ENCODE results near the gene SND1.

DNA sequence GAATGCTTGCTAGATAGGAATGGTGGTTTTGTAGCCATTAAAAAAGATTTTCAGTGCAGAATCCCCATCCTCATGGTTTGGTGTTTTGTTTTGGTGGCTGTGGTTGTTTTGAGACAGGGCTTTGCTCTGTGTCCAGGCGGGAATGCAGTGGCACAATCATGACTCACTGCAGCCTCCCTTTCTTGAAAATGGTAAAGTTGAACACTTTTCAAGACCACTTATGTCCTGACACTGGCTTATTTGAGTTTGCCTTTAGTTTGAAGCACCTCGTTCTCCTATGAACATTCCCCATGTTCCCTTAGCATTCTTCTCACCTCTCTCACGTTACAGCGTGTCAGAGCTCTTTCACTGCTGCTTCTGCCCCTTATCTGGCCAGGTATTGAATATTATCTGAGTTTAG, 239.2 kb downstream of the SND1 start:
- TF ChIP-seq, protein P1, sequence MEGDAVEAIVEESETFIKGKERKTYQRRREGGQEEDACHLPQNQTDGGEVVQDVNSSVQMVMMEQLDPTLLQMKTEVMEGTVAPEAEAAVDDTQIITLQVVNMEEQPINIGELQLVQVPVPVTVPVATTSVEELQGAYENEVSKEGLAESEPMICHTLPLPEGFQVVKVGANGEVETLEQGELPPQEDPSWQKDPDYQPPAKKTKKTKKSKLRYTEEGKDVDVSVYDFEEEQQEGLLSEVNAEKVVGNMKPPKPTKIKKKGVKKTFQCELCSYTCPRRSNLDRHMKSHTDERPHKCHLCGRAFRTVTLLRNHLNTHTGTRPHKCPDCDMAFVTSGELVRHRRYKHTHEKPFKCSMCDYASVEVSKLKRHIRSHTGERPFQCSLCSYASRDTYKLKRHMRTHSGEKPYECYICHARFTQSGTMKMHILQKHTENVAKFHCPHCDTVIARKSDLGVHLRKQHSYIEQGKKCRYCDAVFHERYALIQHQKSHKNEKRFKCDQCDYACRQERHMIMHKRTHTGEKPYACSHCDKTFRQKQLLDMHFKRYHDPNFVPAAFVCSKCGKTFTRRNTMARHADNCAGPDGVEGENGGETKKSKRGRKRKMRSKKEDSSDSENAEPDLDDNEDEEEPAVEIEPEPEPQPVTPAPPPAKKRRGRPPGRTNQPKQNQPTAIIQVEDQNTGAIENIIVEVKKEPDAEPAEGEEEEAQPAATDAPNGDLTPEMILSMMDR (IDR thresholded peaks at IDR 0.05; ENCODE audit: insufficient read depth, low read length, poor library complexity, severe bottlenecking) = no peak
- TF ChIP-seq EZH2phosphoT487 (conservative IDR thresholded peaks at IDR 0.05; ENCODE audit: low read length) = no peak

Measured in SU-DHL-6 (cell line).